A673 (cell line): ENCODE measurements around the gene MKNK2. TPM values are rescaled to one million over a fixed set of nuclear protein-coding genes. Genes with fewer than 3 reads are reported as not detected.
A peak's percentile ranks its signal among the peaks of the same experiment; 100 is the strongest.

Experiments
- BruUV-seq: library from RNA; stranded (reverse); fragments of 400-500 nt; replicated peaks from 2 replicates; lab custom pipeline; 2021; lab: Mats Ljungman, UMichigan
- CTCF ChIA-PET: fragments of 300-600 bp; sonication (Branson Sonifier 250); formaldehyde crosslinking; loops from one replicate; lab custom pipeline; 2022; ENCODE audit warnings: antibody characterized with exemption; lab: Charles Lee
- POLR2A ChIA-PET: fragments of 300-600 bp; sonication (Branson Sonifier 250); formaldehyde crosslinking; loops from one replicate; lab custom pipeline; 2022; ENCODE audit warnings: antibody characterized with exemption; ENCODE audit not compliant: low non-redundant PET; lab: Charles Lee
- DNase-seq: peaks from one replicate; pipeline ENCODE4 v3.0.0-alpha.2; 2015; ENCODE audit warnings: low spot score
- H3K27ac ChIP-seq: fragments of 200-600 bp; sonication (generic); 2 replicates; pipeline ENCODE4 v1.5.1; 2016; ENCODE audit warnings: mixed run types, low read depth, mild to moderate bottlenecking, mixed read lengths, antibody characterized with exemption, low read length; ENCODE audit not compliant: poor library complexity, severe bottlenecking
- H3K27me3 ChIP-seq: fragments of 200-600 bp; sonication (generic); replicated peaks from 2 replicates; pipeline ENCODE4 v1.6.1; 2017; ENCODE audit warnings: mixed run types, low read depth, mild to moderate bottlenecking, mixed read lengths, antibody characterized with exemption, low read length; ENCODE audit not compliant: insufficient read depth, poor library complexity
- H3K36me3 ChIP-seq: fragments of 200-600 bp; sonication (generic); 2 replicates; pipeline ENCODE4 v1.6.1; 2016; ENCODE audit warnings: mixed run types, mild to moderate bottlenecking, mixed read lengths, antibody characterized with exemption, low read length; ENCODE audit not compliant: insufficient read depth, poor library complexity, severe bottlenecking
- H3K4me1 ChIP-seq: fragments of 200-600 bp; sonication (generic); 2 replicates; pipeline ENCODE4 v1.6.1; 2017; ENCODE audit warnings: mixed run types, mild to moderate bottlenecking, mixed read lengths, antibody characterized with exemption, low read length; ENCODE audit not compliant: insufficient read depth, poor library complexity, severe bottlenecking
- H3K4me3 ChIP-seq: fragments of 200-600 bp; sonication (generic); 2 replicates; pipeline ENCODE4 v1.5.1; 2016; ENCODE audit warnings: low read depth, mixed run types, mild to moderate bottlenecking, mixed read lengths, low read length; ENCODE audit not compliant: poor library complexity, severe bottlenecking
- H3K9me3 ChIP-seq: fragments of 200-600 bp; sonication (generic); 2 replicates; pipeline ENCODE4 v1.6.1; 2016; ENCODE audit warnings: mixed run types, low read depth, mild to moderate bottlenecking, mixed read lengths, antibody characterized with exemption, low read length; ENCODE audit not compliant: poor library complexity, severe bottlenecking
- CTCF ChIP-seq: fragments of 300-800, 200-600 bp; sonication (generic); conservative IDR thresholded peaks from 2 replicates; pipeline ENCODE4 v1.5.1; 2017; ENCODE audit warnings: low read depth, mild to moderate bottlenecking, antibody characterized with exemption, low read length, moderate library complexity, mixed read lengths
- EZH2 ChIP-seq: fragments of 200-600 bp; sonication (generic); IDR thresholded peaks from 2 replicates; pipeline ENCODE4 v1.6.1; 2017; ENCODE audit warnings: borderline replicate concordance, low read depth, mild to moderate bottlenecking, mixed read lengths, antibody characterized with exemption, low read length; ENCODE audit not compliant: poor library complexity, severe bottlenecking
- intact Hi-C: fragments of 100-400 bp; cut with micrococcal nuclease; formaldehyde crosslinking; loops from one replicate; pipeline ENCODE4 v1.10.0; 2022; ENCODE audit not compliant: unreplicated experiment
- total RNA-seq: library from RNA; stranded (reverse); gene quantifications from 2 replicates; pipeline ENCODE4 v1.2.3, GENCODE V29; 2021

Gene MKNK2
- total RNA-seq, 1 experiment from 2014 or later, result 106 TPM

GRCh38 chr19:2099054-2099501 is 48.0 kb upstream of the MKNK2 start:
- H3K27me3 ChIP-seq, result no peaks in the 10 kb centered on the region
- intact Hi-C loops, result no loop called here
- no TSS peak for BruUV-seq
- H3K9me3 ChIP-seq, result no peaks in the 10 kb centered on the region
- peaks cover 15% of the 10 kb centered on the region for H3K4me1 ChIP-seq
- DNase-seq, result no peak
- H3K27ac ChIP-seq, result no peak overlapping the region
- ChIA-PET CTCF (no interaction called here), POLR2A (no interaction called here)
- H3K36me3 ChIP-seq, result peaks cover 28% of the 10 kb centered on the region
- H3K4me3 ChIP-seq, result no peak overlapping the region
- TF ChIP-seq CTCF, result no peak
- no peak for TF ChIP-seq EZH2

DNA sequence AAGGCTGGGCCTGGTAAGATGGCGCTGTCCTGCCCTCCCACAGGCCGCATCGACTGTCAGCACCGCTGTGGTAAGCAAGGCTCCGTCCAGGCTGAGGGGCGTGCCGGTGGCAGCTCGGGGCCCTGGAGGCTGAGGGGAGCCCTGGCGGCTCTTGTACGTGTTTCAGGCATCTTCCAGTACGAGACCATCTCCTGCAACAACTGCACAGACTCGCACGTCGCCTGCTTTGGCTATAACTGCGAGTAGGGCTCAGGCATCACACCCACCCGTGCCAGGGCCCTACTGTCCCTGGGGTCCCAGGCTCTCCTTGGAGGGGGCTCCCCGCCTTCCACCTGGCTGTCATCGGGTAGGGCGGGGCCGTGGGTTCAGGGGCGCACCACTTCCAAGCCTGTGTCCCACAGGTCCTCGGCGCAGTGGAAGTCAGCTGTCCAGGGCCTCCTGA is 46.9 kb upstream of the MKNK2 start:
- ChIA-PET POLR2A (interaction anchor here (0.5 kb wide), 1 partner anchor 1023 kb away, joined by 3 read pairs; no protein-coding TSS in a partner anchor), CTCF (no interaction called here)
- intact Hi-C loops, result no loop called here
- Histone ChIP-seq H3K4me1 (peaks cover 17% of the 10 kb centered on the region), H3K27me3 (no peaks in the 10 kb centered on the region), H3K27ac (peak overlapping the region; percentile 16), H3K36me3 (peaks cover 27% of the 10 kb centered on the region), H3K4me3 (no peak overlapping the region), H3K9me3 (no peaks in the 10 kb centered on the region)
- no TSS peak for BruUV-seq
- no peak for DNase-seq
- TF ChIP-seq EZH2 (no peak), CTCF (no peak)

GRCh38 chr19:2097203-2097885 is 46.3 kb upstream of the MKNK2 start:
- no peaks in the 10 kb centered on the region for H3K9me3 ChIP-seq
- intact Hi-C loops, result no loop called here
- no peak for DNase-seq
- ChIA-PET CTCF (no interaction called here), POLR2A (no interaction called here)
- peaks cover 27% of the 10 kb centered on the region for H3K36me3 ChIP-seq
- peak overlapping the region; percentile 75 for H3K27ac ChIP-seq
- TF ChIP-seq CTCF (no peak), EZH2 (no peak)
- peaks cover 17% of the 10 kb centered on the region for H3K4me1 ChIP-seq
- peak overlapping the region; percentile 92 for H3K4me3 ChIP-seq
- BruUV-seq, result no TSS peak
- H3K27me3 ChIP-seq, result no peaks in the 10 kb centered on the region
